Lower lobe of right lung (tissue), 2 donors: ENCODE results near the gene DOK4. TPM values are rescaled to one million over a fixed set of nuclear protein-coding genes. Genes with fewer than 3 reads are reported as not detected.

Experiments used
- ATAC-seq, 2 donors: fragments of 200-7000 bp; cut with Tn5 transposase; one replicate each; pipeline ENCODE4 v1.9.1; 2020 to 2022; ENCODE audit warnings: mild to moderate bottlenecking in 2 of 2, moderate library complexity in 2 of 2
- DNase-seq: peaks from one replicate; pipeline ENCODE4 v3.0.0-alpha.2; 2020
- H3K27ac ChIP-seq: fragments of 200-600 bp; one replicate; pipeline ENCODE4 v1.8.0; 2022
- H3K27me3 ChIP-seq: fragments of 200-600 bp; one replicate; pipeline ENCODE4 v1.8.0; 2022; ENCODE audit warnings: low read depth
- H3K36me3 ChIP-seq: fragments of 200-600 bp; one replicate; pipeline ENCODE4 v1.8.0; 2022; ENCODE audit warnings: mild to moderate bottlenecking
- H3K4me1 ChIP-seq: fragments of 200-600 bp; one replicate; pipeline ENCODE4 v1.8.0; 2022
- H3K4me3 ChIP-seq: fragments of 200-600 bp; one replicate; pipeline ENCODE4 v1.8.0; 2022; ENCODE audit warnings: mild to moderate bottlenecking
- H3K9me3 ChIP-seq: fragments of 200-600 bp; one replicate; pipeline ENCODE4 v1.8.0; 2022
- intact Hi-C: fragments of 100-400 bp; cut with DNase I; formaldehyde crosslinking; loops from one replicate; pipeline ENCODE4 v1.11.0; 2022
- total RNA-seq: library from RNA; stranded (reverse); fragmentation: NEBNext Ultra II Directional; extraction: Animal tissue kit (Norgen Biotek cat#: 25700); gene quantifications from one replicate; pipeline ENCODE4 v1.2.1, GENCODE V29; 2021
- TF ChIP-seq, protein P1 (sequence below): fragments of 200-600 bp; IDR thresholded peaks from one replicate; pipeline ENCODE4 v1.8.0; 2022; ENCODE audit warnings: antibody characterized with exemption, mild to moderate bottlenecking
- donor health status: DM: no; HTN: yes; CAD: no; lungs with severe emphysema.

DOK4 gene
- total RNA-seq, 1 donor from 2014 or later, result 57.3 TPM

DNA sequence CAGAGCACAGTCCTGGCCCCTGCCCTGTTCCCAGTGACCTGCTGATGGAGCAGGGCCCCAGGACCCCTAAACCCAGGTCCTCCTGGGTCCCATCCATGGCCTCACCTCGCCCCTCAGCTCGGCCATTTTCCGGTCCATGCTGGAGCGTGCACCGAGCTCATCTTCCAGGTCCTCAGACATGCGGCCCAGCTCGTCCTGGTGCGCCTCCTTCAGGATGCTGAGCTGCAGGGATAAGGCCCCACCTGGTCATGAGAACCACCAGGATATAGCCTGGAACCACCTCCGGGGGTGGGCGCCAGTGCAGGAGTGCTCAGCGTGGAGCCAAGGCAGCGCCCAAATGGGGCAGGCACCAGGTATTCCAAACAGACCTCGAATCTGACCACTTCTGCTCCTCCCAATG, 32.2 kb upstream of the DOK4 start:
- no peaks in the 10 kb centered on the region for H3K9me3 ChIP-seq
- DNase-seq (no peak), ATAC-seq (no peak)
- H3K36me3 ChIP-seq, result peaks cover 10% of the 10 kb centered on the region
- H3K27ac ChIP-seq, result no peak overlapping the region
- TF ChIP-seq, protein P1, sequence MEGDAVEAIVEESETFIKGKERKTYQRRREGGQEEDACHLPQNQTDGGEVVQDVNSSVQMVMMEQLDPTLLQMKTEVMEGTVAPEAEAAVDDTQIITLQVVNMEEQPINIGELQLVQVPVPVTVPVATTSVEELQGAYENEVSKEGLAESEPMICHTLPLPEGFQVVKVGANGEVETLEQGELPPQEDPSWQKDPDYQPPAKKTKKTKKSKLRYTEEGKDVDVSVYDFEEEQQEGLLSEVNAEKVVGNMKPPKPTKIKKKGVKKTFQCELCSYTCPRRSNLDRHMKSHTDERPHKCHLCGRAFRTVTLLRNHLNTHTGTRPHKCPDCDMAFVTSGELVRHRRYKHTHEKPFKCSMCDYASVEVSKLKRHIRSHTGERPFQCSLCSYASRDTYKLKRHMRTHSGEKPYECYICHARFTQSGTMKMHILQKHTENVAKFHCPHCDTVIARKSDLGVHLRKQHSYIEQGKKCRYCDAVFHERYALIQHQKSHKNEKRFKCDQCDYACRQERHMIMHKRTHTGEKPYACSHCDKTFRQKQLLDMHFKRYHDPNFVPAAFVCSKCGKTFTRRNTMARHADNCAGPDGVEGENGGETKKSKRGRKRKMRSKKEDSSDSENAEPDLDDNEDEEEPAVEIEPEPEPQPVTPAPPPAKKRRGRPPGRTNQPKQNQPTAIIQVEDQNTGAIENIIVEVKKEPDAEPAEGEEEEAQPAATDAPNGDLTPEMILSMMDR, result no peak
- no peaks in the 10 kb centered on the region for H3K27me3 ChIP-seq
- intact Hi-C loops, result no loop called here
- no peak overlapping the region for H3K4me3 ChIP-seq
- H3K4me1 ChIP-seq, result peaks cover 29% of the 10 kb centered on the region

DNA sequence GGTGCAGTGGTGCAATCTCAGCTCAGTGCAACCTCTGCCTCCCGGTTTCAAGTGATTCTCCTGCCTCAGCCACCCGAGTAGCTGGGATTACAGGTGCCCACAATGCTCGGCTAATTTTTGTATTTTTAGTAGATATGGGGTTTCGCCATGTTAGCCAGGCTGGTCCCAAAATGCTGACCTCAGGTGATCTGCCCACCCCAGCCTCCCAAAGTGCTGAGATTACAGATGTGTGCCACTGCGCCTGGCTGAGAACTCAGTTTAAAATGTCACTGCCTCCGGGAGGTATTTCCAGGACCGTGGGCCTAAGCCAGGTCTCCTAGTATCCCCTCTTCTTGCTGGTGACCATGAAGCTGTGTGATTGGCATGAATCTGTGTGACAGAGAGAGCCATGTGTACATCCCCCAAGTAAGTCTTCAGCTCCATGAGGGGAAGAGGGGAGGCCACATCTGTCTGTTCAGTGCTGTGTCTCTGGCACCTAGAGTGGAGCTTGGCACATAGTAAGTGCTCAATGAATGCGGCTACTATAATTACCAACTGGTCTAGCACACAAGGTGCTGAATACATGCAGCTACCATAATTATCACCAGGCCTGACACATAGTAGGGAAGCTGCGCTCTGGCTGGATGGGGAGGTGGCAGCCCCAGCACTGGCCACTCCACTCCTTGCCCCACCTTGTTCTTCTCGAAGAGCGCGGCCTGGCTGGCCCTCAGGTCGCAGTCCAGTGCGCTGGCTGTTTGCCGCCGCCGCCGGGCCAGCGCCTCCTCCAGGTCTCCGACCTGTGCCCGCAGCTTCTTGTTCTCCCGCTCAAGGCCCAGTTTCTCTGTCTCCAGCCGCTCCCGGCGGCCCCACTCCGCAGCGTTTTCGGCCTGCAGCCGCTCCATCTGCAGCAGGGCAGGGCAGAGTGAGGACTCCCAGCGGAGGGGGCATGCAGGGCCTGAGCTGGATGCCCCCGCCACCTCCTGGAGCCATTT, 31.4 kb upstream of the DOK4 start:
- peaks cover 30% of the 10 kb centered on the region for H3K4me1 ChIP-seq
- H3K4me3 ChIP-seq, result no peak overlapping the region
- TF ChIP-seq, protein P1, result no peak
- H3K9me3 ChIP-seq, result no peaks in the 10 kb centered on the region
- intact Hi-C loops, result no loop called here
- H3K36me3 ChIP-seq, result peaks cover 10% of the 10 kb centered on the region
- H3K27me3 ChIP-seq, result no peaks in the 10 kb centered on the region
- ATAC-seq, result no peak
- no peak overlapping the region for H3K27ac ChIP-seq
- no peak for DNase-seq

DNA sequence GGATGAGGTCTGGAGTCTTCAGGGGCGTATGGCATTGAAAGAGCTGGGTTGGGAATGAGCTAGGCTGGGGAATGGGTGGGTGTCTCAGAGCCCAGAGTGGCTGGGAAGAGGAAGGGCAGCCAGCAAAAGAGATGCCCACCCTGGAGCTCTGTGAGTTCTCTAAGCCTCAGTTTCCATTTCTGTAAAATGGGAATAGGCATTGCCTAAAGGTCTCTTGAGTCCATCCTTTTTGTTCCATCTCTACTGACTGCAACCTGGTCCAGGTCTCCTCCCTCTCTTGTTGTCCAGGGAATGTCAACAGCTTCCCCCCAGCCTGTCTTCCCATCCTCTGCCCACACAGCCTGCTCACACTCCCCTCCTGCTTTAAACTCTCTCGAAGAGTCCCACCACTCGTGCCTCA, 30.5 kb upstream of the DOK4 start:
- DNase-seq, result no peak
- intact Hi-C loops, result no loop called here
- Histone ChIP-seq H3K4me3 (no peak overlapping the region), H3K9me3 (no peaks in the 10 kb centered on the region), H3K27me3 (no peaks in the 10 kb centered on the region), H3K27ac (no peak overlapping the region), H3K4me1 (peaks cover 30% of the 10 kb centered on the region), H3K36me3 (peaks cover 10% of the 10 kb centered on the region)
- no peak for ATAC-seq
- TF ChIP-seq, protein P1, result no peak

DNA sequence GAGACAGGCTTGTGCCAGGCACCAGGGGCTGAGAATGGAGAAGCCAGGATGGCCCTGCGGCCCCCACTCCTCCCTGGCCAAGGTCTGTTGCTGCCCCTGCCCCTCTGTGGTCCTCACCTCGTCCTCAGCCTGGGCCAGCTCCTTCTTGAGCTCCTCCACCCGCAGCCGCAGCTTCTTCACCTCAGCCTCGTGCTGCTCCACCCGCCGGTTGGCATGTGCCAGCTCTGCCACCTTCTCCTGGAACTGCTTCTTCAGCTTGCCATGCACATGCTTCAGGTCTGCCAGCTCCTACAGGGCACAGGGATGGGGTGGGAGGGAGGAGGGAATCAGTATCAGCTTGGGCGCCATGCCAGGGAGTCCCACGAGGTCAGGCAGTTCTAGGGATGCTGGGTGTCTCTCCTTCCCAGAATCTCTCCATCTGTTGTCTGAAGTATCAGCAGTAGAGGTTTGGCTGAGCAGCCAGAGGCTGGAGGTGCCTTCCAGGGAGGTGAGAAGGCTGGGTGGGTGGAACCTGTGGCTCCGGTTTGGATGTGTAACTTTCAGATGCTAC, 30.0 kb upstream of the DOK4 start:
- Histone ChIP-seq H3K4me3 (no peak overlapping the region), H3K9me3 (no peaks in the 10 kb centered on the region), H3K27me3 (no peaks in the 10 kb centered on the region), H3K36me3 (peaks cover 10% of the 10 kb centered on the region), H3K27ac (no peak overlapping the region), H3K4me1 (peaks cover 30% of the 10 kb centered on the region)
- TF ChIP-seq, protein P1, result no peak
- no peak for ATAC-seq
- no peak for DNase-seq
- intact Hi-C loops, result no loop called here

DNA sequence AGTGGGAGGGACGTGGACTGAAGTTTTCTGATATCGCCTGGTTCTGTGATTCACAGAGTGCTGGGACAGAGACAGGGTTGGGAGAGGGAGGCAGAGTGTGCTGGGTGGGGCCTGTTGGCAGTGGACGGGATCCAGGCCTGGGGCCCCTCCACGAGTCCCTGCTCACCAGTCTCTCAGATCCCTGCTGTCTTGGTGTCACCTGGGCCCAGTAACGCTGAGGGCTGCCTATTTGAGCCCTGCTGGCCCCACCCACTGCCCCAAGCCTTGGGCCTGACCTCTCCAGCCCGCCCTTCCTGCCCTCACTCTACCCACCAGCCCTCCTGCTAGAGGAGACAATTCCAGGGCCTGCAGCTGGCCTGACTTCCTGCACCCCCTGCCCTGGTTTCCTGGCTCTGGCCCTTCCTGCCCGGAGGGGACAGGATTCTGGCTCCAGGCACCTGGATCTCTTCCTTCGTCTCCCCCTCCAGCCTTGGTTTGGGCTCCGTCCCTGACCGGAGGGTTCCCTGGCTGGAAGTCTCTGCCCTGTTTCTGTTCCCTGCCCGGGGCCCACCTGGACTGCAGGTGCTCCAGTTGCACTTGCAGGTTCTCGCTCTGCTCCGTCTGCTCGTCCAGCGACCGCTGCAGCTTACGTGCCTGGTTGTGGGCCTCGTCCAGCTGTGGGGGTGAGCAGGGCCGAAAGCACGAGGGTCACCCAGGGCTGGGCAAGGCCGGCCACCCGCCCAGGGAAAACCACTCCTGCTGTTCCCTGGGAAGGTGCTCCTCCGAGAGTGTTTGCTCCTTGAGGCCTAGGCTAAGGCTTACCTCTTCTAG, 28.7 kb upstream of the DOK4 start:
- TF ChIP-seq, protein P1, result no peak
- no peaks in the 10 kb centered on the region for H3K9me3 ChIP-seq
- H3K4me3 ChIP-seq, result no peak overlapping the region
- ATAC-seq (peak; percentile 6 to 9), DNase-seq (peak; percentile 51)
- peaks cover 35% of the 10 kb centered on the region for H3K4me1 ChIP-seq
- H3K27me3 ChIP-seq, result no peaks in the 10 kb centered on the region
- H3K27ac ChIP-seq, result peak overlapping the region; percentile 36
- intact Hi-C loops, result no loop called here
- H3K36me3 ChIP-seq, result peaks cover 10% of the 10 kb centered on the region
